Amniotic stem cell (primary cell): ENCODE results near the gene TEX26.
A peak's percentile ranks its signal among the peaks of the same experiment; 100 is the strongest.

Experiments
- DNase-seq: peaks from one replicate; lab custom pipeline; 2025; lab: John Stamatoyannopoulos, UW

Gene TEX26

GRCh38 chr13:30932481-30933353 lies at the start of gene TEX26:
Gene TEX26, plus strand, starts transcription at chr13:30932656. Its CDS starts 60 bp downstream, at chr13:30932716.
- DNase-seq = no peak

- DNase-seq = no peak
Observed at GRCh38 chr13:30882996-30883766, 49.3 kb upstream of the TEX26 start.

- no peak for DNase-seq
Observed at GRCh38 chr13:30884543-30884942, 47.9 kb upstream of the TEX26 start.

GRCh38 chr13:30889196-30889690 lies 43.2 kb upstream of the TEX26 start:
- DNase-seq = no peak

GRCh38 chr13:30892966-30893365 lies 39.5 kb upstream of the TEX26 start:
- peak; percentile 28 for DNase-seq

- peak; percentile 47 for DNase-seq
Observed at GRCh38 chr13:30895773-30896172, 36.7 kb upstream of the TEX26 start.

- no peak for DNase-seq
Observed at GRCh38 chr13:30898070-30898469, 34.4 kb upstream of the TEX26 start.

- DNase-seq = peak; percentile 55
Observed at GRCh38 chr13:30898678-30899241, 33.7 kb upstream of the TEX26 start.

- DNase-seq = no peak
Observed at GRCh38 chr13:30900436-30900835, 32.0 kb upstream of the TEX26 start.

GRCh38 chr13:30900952-30901749 lies 31.3 kb upstream of the TEX26 start:
- DNase-seq = no peak

GRCh38 chr13:30904043-30904442 lies 28.4 kb upstream of the TEX26 start:
- no peak for DNase-seq

- no peak for DNase-seq
Observed at GRCh38 chr13:30905932-30906383, 26.5 kb upstream of the TEX26 start, which contains the start of gene MEDAG. Gene MEDAG, plus strand, starts transcription at chr13:30906271. Its CDS starts 245 bp downstream, at chr13:30906516.

- DNase-seq = no peak
Observed at GRCh38 chr13:30906411-30907051, 25.9 kb upstream of the TEX26 start.

- DNase-seq = no peak
Observed at GRCh38 chr13:30907121-30907861, 25.2 kb upstream of the TEX26 start.

GRCh38 chr13:30908416-30908980 lies 24.0 kb upstream of the TEX26 start:
- DNase-seq = no peak

GRCh38 chr13:30910676-30911075 lies 21.8 kb upstream of the TEX26 start:
- DNase-seq = no peak

GRCh38 chr13:30915691-30916541 lies 16.5 kb upstream of the TEX26 start:
- no peak for DNase-seq

- no peak for DNase-seq
Observed at GRCh38 chr13:30916991-30917390, 15.5 kb upstream of the TEX26 start.
